Breast epithelium (tissue), 3 donors: ENCODE measurements around the gene TLE6.

Experiments used
- POLR2A ChIP-seq: fragments of 450-650 bp; IDR thresholded peaks from one replicate; pipeline ENCODE4 v1.6.1; 2016; ENCODE audit warnings: antibody characterized with exemption, mild to moderate bottlenecking, moderate library complexity
- POLR2AphosphoS5 ChIP-seq, 3 donors: sonication (generic); formaldehyde crosslinking; IDR thresholded peaks; one replicate each; pipeline ENCODE4 v1.6.1; 2017; ENCODE audit warnings: antibody characterized with exemption in 3 of 3
- TF ChIP-seq, protein P1 (sequence below), 3 donors: fragments of 450-650 bp; IDR thresholded peaks; one replicate each; pipeline ENCODE4 v1.5.1; 2016 to 2017; ENCODE audit warnings: antibody characterized with exemption in 3 of 3, mild to moderate bottlenecking in 3 of 3, moderate library complexity in 3 of 3

DNA sequence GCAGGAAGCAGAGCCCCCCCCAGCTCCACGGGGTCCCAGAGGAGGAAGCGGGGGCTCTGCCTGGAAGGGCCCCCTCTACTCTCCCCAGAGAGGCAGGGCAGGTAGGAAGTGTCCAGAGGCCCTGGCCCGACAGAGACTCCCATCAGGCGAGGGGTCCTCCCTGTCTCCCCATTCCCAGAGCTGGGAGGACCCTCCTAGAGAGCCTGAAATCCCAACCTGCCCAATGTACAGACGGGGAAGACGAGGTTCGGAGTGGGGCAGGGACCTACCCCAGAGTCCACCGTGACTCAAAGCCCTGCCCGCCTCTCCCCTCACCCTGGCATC is 50.6 kb downstream of the TLE6 start:
- TF ChIP-seq, protein P1, sequence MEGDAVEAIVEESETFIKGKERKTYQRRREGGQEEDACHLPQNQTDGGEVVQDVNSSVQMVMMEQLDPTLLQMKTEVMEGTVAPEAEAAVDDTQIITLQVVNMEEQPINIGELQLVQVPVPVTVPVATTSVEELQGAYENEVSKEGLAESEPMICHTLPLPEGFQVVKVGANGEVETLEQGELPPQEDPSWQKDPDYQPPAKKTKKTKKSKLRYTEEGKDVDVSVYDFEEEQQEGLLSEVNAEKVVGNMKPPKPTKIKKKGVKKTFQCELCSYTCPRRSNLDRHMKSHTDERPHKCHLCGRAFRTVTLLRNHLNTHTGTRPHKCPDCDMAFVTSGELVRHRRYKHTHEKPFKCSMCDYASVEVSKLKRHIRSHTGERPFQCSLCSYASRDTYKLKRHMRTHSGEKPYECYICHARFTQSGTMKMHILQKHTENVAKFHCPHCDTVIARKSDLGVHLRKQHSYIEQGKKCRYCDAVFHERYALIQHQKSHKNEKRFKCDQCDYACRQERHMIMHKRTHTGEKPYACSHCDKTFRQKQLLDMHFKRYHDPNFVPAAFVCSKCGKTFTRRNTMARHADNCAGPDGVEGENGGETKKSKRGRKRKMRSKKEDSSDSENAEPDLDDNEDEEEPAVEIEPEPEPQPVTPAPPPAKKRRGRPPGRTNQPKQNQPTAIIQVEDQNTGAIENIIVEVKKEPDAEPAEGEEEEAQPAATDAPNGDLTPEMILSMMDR (IDR thresholded peaks at IDR 0.05), result no peak
- TF ChIP-seq POLR2AphosphoS5 (IDR thresholded peaks at IDR 0.05) (no peak), POLR2A (no peak)
